HUDEP-2 (cell line): ENCODE measurements around the gene PDPK1.
"Not testable (repeated sequence)": the region's sequence is repeated elsewhere in the genome, so short reads cannot be mapped to it uniquely, and the experiment has no call there.

Source experiments
- DNase-seq, 76 experiments: peaks; one replicate each; lab custom pipeline; 2025; ENCODE audit not compliant: unreplicated experiment in 76 of 76; lab: John Stamatoyannopoulos, UW

The PDPK1 gene

DNA sequence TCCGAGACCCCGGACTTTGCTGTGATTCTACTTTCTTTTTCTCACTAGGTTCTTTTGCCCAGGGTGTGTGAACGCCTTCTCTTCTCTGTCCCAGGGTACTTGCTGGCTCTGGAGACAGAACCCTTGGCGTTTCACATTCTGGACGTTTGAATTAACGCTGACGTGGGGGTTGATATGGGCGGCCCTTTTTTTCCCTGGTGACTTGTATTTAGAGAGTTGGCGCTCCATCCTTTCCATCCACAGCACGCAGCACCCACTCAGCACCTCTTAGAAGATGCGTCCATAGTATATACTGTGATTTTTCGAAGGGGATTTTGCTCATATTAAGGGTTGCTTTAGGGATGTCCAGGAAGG is 66.2 kb downstream of the PDPK1 start:
- DNase-seq: peak in 1 of 76 experiments; percentile 10

- DNase-seq: not testable (repeated sequence)
These were observed 69.0 kb downstream of the PDPK1 start for GRCh38 chr16:2606820-2607219.

- not testable (repeated sequence) for DNase-seq
These were observed 71.5 kb downstream of the PDPK1 start for GRCh38 chr16:2609345-2609744.

DNA sequence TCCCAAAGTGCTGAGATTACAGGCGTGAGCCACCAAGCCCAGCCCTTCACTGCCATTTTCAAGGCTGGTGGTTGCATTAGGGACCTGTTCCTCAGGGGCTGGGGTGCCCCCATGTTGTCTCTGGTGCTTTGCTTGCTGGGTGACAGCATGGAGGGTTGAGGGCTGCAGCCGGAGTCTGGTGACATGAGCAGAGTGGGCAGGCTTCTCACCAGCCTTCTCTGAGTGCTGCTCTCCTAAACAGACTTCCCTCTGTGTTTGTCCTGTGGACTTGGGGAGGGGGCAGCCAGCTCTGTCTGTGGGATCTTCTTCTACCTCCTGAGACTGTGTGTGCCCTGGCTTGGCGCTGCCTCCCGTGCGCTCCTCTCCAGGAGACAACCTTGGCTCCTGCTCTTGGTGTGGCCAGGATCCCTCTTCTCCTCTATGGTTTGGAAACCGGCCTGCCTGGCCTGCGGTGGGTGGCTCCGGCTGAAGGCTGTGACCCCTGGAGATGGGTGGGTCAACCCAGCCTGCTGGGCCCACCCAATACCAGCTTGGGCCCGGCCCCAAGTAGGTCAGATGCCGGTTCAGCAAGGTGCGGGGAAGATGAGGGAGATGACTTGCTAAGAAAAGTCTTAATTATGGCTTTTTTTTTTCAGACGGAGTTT is 72.1 kb downstream of the PDPK1 start:
- DNase-seq: no peak

DNA sequence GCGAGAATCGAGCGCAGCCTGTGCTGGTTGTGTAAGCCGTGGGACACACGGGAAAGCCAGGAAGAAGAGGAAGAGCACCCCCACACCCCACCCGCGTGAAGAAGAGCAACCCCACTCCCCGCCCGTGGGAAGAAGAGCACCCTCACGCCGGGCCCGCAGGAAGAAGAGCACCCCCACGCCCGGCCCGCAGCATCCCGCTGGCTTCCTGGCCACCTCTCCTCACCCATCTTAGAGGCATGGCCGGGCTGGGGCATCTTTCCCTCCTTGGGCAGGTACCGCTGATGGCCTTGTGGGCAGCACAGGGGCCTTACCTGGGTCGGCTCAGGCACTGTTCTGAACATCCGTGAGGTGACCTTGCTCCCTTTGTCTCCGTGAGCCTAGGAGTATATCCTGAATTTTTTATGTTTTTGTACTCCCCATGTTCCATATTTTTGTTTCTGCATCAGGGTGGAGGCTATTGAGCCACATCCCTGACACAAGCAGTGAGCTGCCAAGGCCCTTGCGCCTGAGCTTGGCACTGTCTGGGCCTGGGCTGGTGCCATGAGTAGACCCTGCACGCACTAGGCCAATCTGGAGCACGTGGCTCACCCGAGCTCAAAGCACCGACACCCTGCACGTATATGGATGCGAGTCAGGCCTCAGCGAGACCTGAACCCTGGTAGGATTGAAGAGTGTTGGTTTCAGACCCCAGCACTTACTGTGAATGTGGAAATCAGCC is 73.1 kb downstream of the PDPK1 start:
- no peak for DNase-seq

DNA sequence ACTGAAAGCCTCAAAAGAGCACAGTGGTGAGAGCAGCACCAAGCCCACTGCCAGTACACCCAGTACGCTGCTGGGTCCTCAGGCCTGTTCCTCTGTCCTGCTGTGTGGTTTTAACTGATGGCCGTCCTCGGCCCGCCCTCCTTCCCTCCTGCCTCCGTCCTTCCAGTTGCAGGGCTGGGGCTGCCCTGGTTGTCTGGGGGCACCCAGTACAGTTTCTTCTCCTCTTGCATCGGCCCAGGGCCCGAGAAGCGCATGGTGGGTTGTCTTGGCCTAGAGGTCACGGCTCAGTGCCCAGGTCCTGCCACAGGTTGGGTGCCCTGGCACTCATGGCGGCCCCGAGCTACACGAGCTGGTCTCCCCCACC is 73.7 kb downstream of the PDPK1 start:
- DNase-seq: no peak

- not testable (repeated sequence) for DNase-seq
These were observed 74.1 kb downstream of the PDPK1 start for GRCh38 chr16:2611877-2612276.

- DNase-seq: not testable (repeated sequence)
These were observed 75.4 kb downstream of the PDPK1 start for GRCh38 chr16:2613251-2613650.

- DNase-seq: no peak
These were observed 77.0 kb downstream of the PDPK1 start for GRCh38 chr16:2614761-2615191.

GRCh38 chr16:2618964-2619363 is 81.1 kb downstream of the PDPK1 start:
- DNase-seq: not testable (repeated sequence)

DNA sequence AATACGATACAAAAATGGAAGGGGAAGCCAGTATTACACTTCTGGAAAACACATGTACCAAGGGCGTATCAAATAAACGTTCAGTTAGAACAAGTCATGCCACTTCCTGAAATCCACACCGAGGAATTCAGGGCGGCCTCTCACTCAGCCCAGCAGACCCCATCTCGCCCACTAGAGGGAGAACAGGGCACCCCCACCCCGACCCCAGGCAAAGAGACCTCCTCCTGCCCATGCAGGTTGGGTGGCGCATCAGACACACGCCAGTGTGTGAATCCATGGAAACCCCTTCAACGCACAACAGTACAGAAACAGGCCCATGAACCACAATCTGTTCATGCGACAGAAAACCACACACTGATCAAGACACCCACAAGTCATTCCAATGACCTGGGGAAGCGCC is 81.8 kb downstream of the PDPK1 start:
- not testable (repeated sequence) for DNase-seq

- not testable (repeated sequence) for DNase-seq
These were observed 83.0 kb downstream of the PDPK1 start for GRCh38 chr16:2620870-2621269.

DNA sequence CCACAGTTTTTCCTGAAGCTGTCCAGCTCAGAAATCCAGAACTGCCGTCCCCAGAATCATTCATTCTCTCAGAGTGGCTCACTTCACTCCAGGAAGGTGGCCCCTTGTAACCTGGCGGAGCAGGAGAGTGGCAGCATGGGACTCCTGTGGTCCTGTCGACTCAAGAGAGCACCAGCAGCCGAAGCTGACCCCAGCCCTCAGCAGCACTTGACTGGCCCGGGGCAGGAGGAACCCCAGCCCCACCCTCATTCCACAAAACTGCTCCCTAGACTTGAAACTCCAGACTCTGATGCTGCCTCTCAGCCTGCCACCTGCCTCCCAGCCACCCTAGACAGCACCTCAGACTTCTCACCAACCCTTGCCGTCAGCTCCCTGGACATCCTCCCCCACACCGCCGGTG is 83.6 kb downstream of the PDPK1 start:
- not testable (repeated sequence) for DNase-seq

- DNase-seq: not testable (repeated sequence)
These were observed 89.3 kb downstream of the PDPK1 start for GRCh38 chr16:2627075-2627474.

GRCh38 chr16:2631203-2631602 is 93.4 kb downstream of the PDPK1 start:
- DNase-seq: not testable (repeated sequence)

- not testable (repeated sequence) for DNase-seq
These were observed 94.5 kb downstream of the PDPK1 start for GRCh38 chr16:2632291-2632690.

DNA sequence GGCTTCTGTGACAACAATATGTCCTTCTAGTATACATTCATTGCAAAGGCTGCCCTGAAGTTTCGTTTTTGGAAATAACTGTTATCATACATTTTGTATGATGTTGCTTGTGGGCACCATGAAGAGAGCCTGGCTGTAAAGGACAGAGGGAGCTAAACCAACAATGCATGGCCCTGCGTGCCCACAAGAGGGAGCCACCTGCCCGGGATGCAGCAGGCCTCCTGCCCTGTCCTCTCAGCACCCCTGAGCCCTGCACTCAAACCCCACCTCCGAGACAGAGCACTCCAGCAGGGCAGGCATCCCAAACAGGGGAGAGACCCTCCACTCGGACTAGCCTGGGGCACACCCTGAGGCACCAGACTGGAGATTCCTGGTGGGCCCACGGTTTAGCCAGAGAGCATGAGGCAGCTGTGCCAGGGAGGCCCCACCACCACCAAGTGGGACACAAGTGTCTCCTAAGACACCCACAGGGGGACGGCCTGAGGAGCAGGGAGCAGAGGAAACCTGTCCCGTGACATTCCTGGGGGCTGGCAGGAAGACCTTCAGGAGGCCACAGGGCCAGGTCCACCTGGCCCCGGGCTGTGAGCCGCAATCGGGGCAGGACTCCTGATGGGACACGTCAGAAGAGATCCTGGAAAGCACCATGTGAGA is 101.4 kb downstream of the PDPK1 start:
- DNase-seq: not testable (repeated sequence)

DNA sequence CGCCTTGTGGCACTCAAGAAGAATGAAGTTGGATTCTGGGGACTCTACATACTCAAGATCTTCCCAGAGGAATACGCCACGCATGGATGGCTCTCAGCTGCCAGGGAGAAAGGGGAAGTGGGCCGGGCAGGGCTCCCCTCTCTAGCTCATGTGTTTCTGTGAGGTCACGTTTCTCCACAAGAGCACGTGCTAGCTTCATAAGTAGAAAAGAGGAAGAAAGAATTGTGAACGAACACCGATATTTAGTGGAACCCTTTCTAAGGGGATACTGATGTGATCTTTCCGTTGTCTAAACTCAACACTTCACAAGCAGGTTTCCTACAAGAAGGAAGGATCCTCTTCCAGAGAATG is 101.9 kb downstream of the PDPK1 start:
- not testable (repeated sequence) for DNase-seq

DNA sequence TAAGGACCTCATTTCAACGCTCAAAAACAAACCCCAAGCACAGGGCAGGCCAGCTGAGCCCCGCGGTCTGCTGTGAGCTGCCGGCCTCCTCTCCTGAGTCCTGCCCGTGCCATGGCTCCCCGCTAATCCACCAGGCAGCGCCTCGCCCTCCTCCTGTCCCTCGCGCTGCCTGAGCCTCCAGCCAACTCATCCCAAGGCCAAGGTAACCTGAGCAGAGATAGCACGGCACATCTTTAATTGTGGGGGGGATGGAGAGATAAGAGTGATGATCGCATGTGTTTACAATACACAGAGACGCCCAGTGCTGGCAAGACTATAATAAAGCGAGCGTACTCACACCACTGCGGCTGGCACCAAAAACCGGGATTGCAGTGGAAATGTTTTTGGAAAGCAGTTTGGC is 104.7 kb downstream of the PDPK1 start:
- not testable (repeated sequence) for DNase-seq

- DNase-seq: not testable (repeated sequence)
These were observed 107.1 kb downstream of the PDPK1 start for GRCh38 chr16:2644754-2645453.

DNA sequence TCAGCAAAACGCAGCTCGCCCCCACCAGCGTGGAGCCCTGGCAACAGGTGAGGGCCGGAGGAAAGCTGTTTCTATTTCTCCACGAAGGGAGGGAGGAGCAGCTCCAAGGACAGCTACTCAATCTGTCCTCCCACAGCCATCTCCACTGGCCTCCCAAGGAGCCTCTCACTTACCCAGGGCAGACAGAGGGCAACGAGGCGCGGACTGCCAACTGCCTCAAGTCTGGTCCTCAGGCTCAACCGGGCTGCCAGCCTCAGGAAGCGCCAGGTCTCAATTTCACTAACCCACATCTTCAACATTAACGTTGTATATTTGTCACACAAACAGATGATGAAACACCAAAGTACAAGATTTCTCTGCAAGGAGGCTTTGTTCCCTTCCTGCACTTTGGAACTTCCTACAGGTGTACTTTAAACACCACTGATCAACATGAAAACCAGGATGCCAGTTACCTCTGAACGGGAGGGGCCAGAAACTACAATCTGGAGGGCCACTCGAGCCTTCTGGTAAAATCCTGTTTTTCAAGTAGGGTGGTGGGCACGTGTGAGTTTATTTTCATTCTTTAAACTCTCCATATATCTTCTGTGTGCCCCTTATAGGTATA is 113.5 kb downstream of the PDPK1 start:
- DNase-seq: not testable (repeated sequence)
